CD8-positive, alpha-beta memory T cell (primary cell): ENCODE data around the gene DPF1. TPM values are rescaled to one million over a fixed set of nuclear protein-coding genes. Genes with fewer than 3 reads are reported as not detected.

Source experiments
- CTCF ChIA-PET: fragments of 350-600 bp; sonication (Branson Sonifier 250); formaldehyde crosslinking; loops from one replicate; lab custom pipeline; 2021; ENCODE audit warnings: antibody characterized with exemption; lab: Charles Lee
- POLR2A ChIA-PET: fragments of 350-600 bp; sonication (Branson Sonifier 250); formaldehyde crosslinking; loops from one replicate; lab custom pipeline; 2021; ENCODE audit warnings: antibody characterized with exemption; lab: Charles Lee
- DNase-seq, 5 donors: peaks; one replicate each; pipeline versions ENCODE4 v3.0.0 to v3.0.0-alpha.2; 2020 to 2022; ENCODE audit warnings: mixed read lengths in 1 of 5
- H3K27ac ChIP-seq: one replicate; pipeline ENCODE4 v1.7.0; 2013; ENCODE audit warnings: low read depth, mild to moderate bottlenecking, low read length, moderate library complexity
- H3K27me3 ChIP-seq: 2 replicates; pipeline ENCODE4 v1.7.0; 2013; ENCODE audit warnings: low read length, mild to moderate bottlenecking; ENCODE audit not compliant: insufficient read depth, poor library complexity, severe bottlenecking
- H3K36me3 ChIP-seq: 2 replicates; pipeline ENCODE4 v1.7.0; 2013; ENCODE audit warnings: mild to moderate bottlenecking, low read length, moderate library complexity; ENCODE audit not compliant: insufficient read depth
- H3K4me1 ChIP-seq: 2 replicates; pipeline ENCODE4 v1.7.0; 2013; ENCODE audit warnings: mild to moderate bottlenecking, low read length, moderate library complexity; ENCODE audit not compliant: insufficient read depth
- H3K4me3 ChIP-seq: 2 replicates; pipeline ENCODE4 v1.7.0; 2013; ENCODE audit warnings: mild to moderate bottlenecking, low read length
- H3K9me3 ChIP-seq: 2 replicates; pipeline ENCODE4 v1.7.0; 2013; ENCODE audit warnings: mild to moderate bottlenecking, low read length
- H3K27ac Mint-ChIP-seq, 8 donors: one replicate each; pipeline ENCODE4 v1.8.0; 2020 to 2021; ENCODE audit warnings: mixed read lengths in 8 of 8, mild to moderate bottlenecking in 6 of 8, inconsistent platforms in 3 of 8, moderate library complexity in 3 of 8
- H3K27me3 Mint-ChIP-seq, 2 donors: one replicate each; pipeline ENCODE4 v1.8.0; 2020 to 2021; ENCODE audit warnings: mixed read lengths in 2 of 2, mild to moderate bottlenecking in 1 of 2, moderate library complexity in 1 of 2
- H3K36me3 Mint-ChIP-seq, 3 donors: one replicate each; pipeline ENCODE4 v1.8.0; 2020 to 2021; ENCODE audit warnings: mixed read lengths in 3 of 3, inconsistent platforms in 1 of 3, mild to moderate bottlenecking in 1 of 3
- H3K4me1 Mint-ChIP-seq, 3 donors: one replicate each; pipeline ENCODE4 v1.8.0; 2020 to 2021; ENCODE audit warnings: mixed read lengths in 3 of 3, inconsistent platforms in 1 of 3, mild to moderate bottlenecking in 1 of 3
- H3K4me3 Mint-ChIP-seq, 7 donors: one replicate each; pipeline ENCODE4 v1.8.0; 2020 to 2021; ENCODE audit warnings: mixed read lengths in 7 of 7, mild to moderate bottlenecking in 6 of 7, moderate library complexity in 4 of 7, inconsistent platforms in 2 of 7
- H3K9me3 Mint-ChIP-seq, 5 donors: one replicate each; pipeline ENCODE4 v1.8.0; 2020 to 2022; ENCODE audit warnings: mixed read lengths in 5 of 5, mild to moderate bottlenecking in 3 of 5, moderate library complexity in 2 of 5, inconsistent platforms in 1 of 5
- polyA plus RNA-seq: library from polyadenylated mRNA; unstranded; fragments of 300-500 nt; fragmentation: Illumina TruSeq; gene quantifications from one replicate; pipeline ENCODE4 v1.2.3, GENCODE V29; 2021
- total RNA-seq, 2 experiments: library from RNA; stranded (reverse); gene quantifications; one replicate each; pipeline ENCODE4 v1.2.3, GENCODE V29; 2021

The DPF1 gene
- total and polyA plus RNA-seq, 3 experiments from 2014 or later = 0.78 to 1.1 TPM; not detected in 1

GRCh38 chr19:38213469-38213868, 10.6 kb downstream of the DPF1 start:
- Mint-ChIP-seq H3K27ac (peak overlapping the region in 6 of 8 donors; percentile 11 to 99 (median 78)), H3K36me3 (peaks cover 0 to 5% (median 1%) of the 10 kb centered on the region in 3 donors), H3K27me3 (peaks cover 45 to 50% of the 10 kb centered on the region in 2 donors), H3K4me1 (peaks cover 21 to 30% (median 24%) of the 10 kb centered on the region in 3 donors), H3K4me3 (peak overlapping the region in 5 of 7 donors; percentile 8 to 87 (median 74)), H3K9me3 (peaks cover 0 to 9% (median 4%) of the 10 kb centered on the region in 5 donors)
- no peak for DNase-seq
- ChIA-PET POLR2A (no interaction called here), CTCF (no interaction called here)
- no peak overlapping the region for H3K27ac ChIP-seq
- peaks cover 13% of the 10 kb centered on the region for H3K4me1 ChIP-seq
- H3K36me3 ChIP-seq = no peaks in the 10 kb centered on the region
- no peaks in the 10 kb centered on the region for H3K9me3 ChIP-seq
- H3K4me3 ChIP-seq = no peak overlapping the region
- peaks cover 28% of the 10 kb centered on the region for H3K27me3 ChIP-seq

- Mint-ChIP-seq H3K4me3 (no peak overlapping the region), H3K27ac (no peak overlapping the region), H3K9me3 (peaks cover 0 to 9% (median 4%) of the 10 kb centered on the region in 5 donors), H3K27me3 (peaks cover 37 to 46% of the 10 kb centered on the region in 2 donors), H3K36me3 (peaks cover 1 to 5% (median 5%) of the 10 kb centered on the region in 3 donors), H3K4me1 (peaks cover 21 to 30% (median 24%) of the 10 kb centered on the region in 3 donors)
- H3K9me3 ChIP-seq = no peaks in the 10 kb centered on the region
- peaks cover 23% of the 10 kb centered on the region for H3K27me3 ChIP-seq
- H3K4me3 ChIP-seq = no peak overlapping the region
- ChIA-PET POLR2A (no interaction called here), CTCF (no interaction called here)
- peaks cover 13% of the 10 kb centered on the region for H3K4me1 ChIP-seq
- no peak for DNase-seq
- H3K27ac ChIP-seq = no peak overlapping the region
- no peaks in the 10 kb centered on the region for H3K36me3 ChIP-seq
Observed at GRCh38 chr19:38211766-38212165, 12.3 kb downstream of the DPF1 start.

- no peak overlapping the region for H3K27ac ChIP-seq
- peak overlapping the region in 1 of 8 donors; percentile 39 for H3K27ac Mint-ChIP-seq
- peaks cover 13% of the 10 kb centered on the region for H3K4me1 ChIP-seq
- H3K9me3 Mint-ChIP-seq = peaks cover 0 to 9% (median 4%) of the 10 kb centered on the region in 5 donors
- H3K4me1 Mint-ChIP-seq = peaks cover 21 to 30% (median 24%) of the 10 kb centered on the region in 3 donors
- ChIA-PET POLR2A (no interaction called here), CTCF (no interaction called here)
- peaks cover 23% of the 10 kb centered on the region for H3K27me3 ChIP-seq
- H3K36me3 ChIP-seq = no peaks in the 10 kb centered on the region
- peaks cover 36 to 45% of the 10 kb centered on the region in 2 donors for H3K27me3 Mint-ChIP-seq
- no peak for DNase-seq
- H3K4me3 Mint-ChIP-seq = peak overlapping the region in 1 of 7 donors; percentile 84
- H3K36me3 Mint-ChIP-seq = peaks cover 1 to 9% (median 5%) of the 10 kb centered on the region in 3 donors
- no peaks in the 10 kb centered on the region for H3K9me3 ChIP-seq
- no peak overlapping the region for H3K4me3 ChIP-seq
Observed at GRCh38 chr19:38211151-38211591, 12.9 kb downstream of the DPF1 start.

GRCh38 chr19:38210458-38210987, 13.5 kb downstream of the DPF1 start:
- ChIA-PET POLR2A (no interaction called here), CTCF (no interaction called here)
- Mint-ChIP-seq H3K27ac (peak overlapping the region in 2 of 8 donors; percentile 49 to 96), H3K4me1 (peaks cover 21 to 30% (median 24%) of the 10 kb centered on the region in 3 donors), H3K4me3 (peak overlapping the region in 1 of 7 donors; percentile 6), H3K36me3 (peaks cover 1 to 9% (median 5%) of the 10 kb centered on the region in 3 donors), H3K9me3 (peaks cover 0 to 9% (median 4%) of the 10 kb centered on the region in 5 donors), H3K27me3 (peaks cover 32 to 40% of the 10 kb centered on the region in 2 donors)
- DNase-seq = no peak
- Histone ChIP-seq H3K4me3 (no peak overlapping the region), H3K9me3 (no peaks in the 10 kb centered on the region), H3K4me1 (peaks cover 13% of the 10 kb centered on the region), H3K36me3 (no peaks in the 10 kb centered on the region), H3K27me3 (peaks cover 23% of the 10 kb centered on the region), H3K27ac (no peak overlapping the region)

GRCh38 chr19:38209671-38210457, 14.2 kb downstream of the DPF1 start:
- peaks cover 0 to 9% (median 4%) of the 10 kb centered on the region in 5 donors for H3K9me3 Mint-ChIP-seq
- peak overlapping the region in 2 of 8 donors; percentile 49 to 96 for H3K27ac Mint-ChIP-seq
- H3K4me3 Mint-ChIP-seq = peak overlapping the region in 2 of 7 donors; percentile 6 to 63
- Histone ChIP-seq H3K4me3 (no peak overlapping the region), H3K27me3 (peaks cover 23% of the 10 kb centered on the region), H3K4me1 (peaks cover 13% of the 10 kb centered on the region), H3K9me3 (no peaks in the 10 kb centered on the region), H3K36me3 (no peaks in the 10 kb centered on the region), H3K27ac (no peak overlapping the region)
- CTCF ChIA-PET = no interaction called here
- POLR2A ChIA-PET = no interaction called here
- H3K27me3 Mint-ChIP-seq = peaks cover 32 to 40% of the 10 kb centered on the region in 2 donors
- H3K4me1 Mint-ChIP-seq = peaks cover 21 to 30% (median 24%) of the 10 kb centered on the region in 3 donors
- DNase-seq = no peak
- H3K36me3 Mint-ChIP-seq = peaks cover 1 to 11% (median 5%) of the 10 kb centered on the region in 3 donors

GRCh38 chr19:38209152-38209551, 14.9 kb downstream of the DPF1 start:
- H3K36me3 Mint-ChIP-seq = peaks cover 1 to 16% (median 5%) of the 10 kb centered on the region in 3 donors
- H3K36me3 ChIP-seq = no peaks in the 10 kb centered on the region
- peaks cover 9% of the 10 kb centered on the region for H3K4me1 ChIP-seq
- ChIA-PET POLR2A (no interaction called here), CTCF (no interaction called here)
- H3K9me3 Mint-ChIP-seq = peaks cover 0 to 7% (median 4%) of the 10 kb centered on the region in 5 donors
- peaks cover 17 to 25% (median 19%) of the 10 kb centered on the region in 3 donors for H3K4me1 Mint-ChIP-seq
- no peaks in the 10 kb centered on the region for H3K9me3 ChIP-seq
- H3K27ac Mint-ChIP-seq = no peak overlapping the region
- DNase-seq = no peak
- peaks cover 23% of the 10 kb centered on the region for H3K27me3 ChIP-seq
- peaks cover 26 to 35% of the 10 kb centered on the region in 2 donors for H3K27me3 Mint-ChIP-seq
- no peak overlapping the region for H3K4me3 Mint-ChIP-seq
- H3K27ac ChIP-seq = no peak overlapping the region
- H3K4me3 ChIP-seq = no peak overlapping the region

- Histone ChIP-seq H3K27ac (no peak overlapping the region), H3K9me3 (no peaks in the 10 kb centered on the region), H3K4me1 (peaks cover 4% of the 10 kb centered on the region), H3K27me3 (peaks cover 23% of the 10 kb centered on the region), H3K4me3 (no peak overlapping the region), H3K36me3 (no peaks in the 10 kb centered on the region)
- Mint-ChIP-seq H3K4me1 (peaks cover 12 to 19% (median 13%) of the 10 kb centered on the region in 3 donors), H3K4me3 (no peak overlapping the region), H3K9me3 (peaks cover 0 to 3% (median 0%) of the 10 kb centered on the region in 5 donors), H3K36me3 (peaks cover 1 to 18% (median 5%) of the 10 kb centered on the region in 3 donors), H3K27me3 (peaks cover 22 to 31% of the 10 kb centered on the region in 2 donors), H3K27ac (no peak overlapping the region)
- CTCF ChIA-PET = no interaction called here
- POLR2A ChIA-PET = no interaction called here
- DNase-seq = no peak
Observed at GRCh38 chr19:38208571-38208970, 15.5 kb downstream of the DPF1 start.

GRCh38 chr19:38207543-38207942, 16.5 kb downstream of the DPF1 start:
- Histone ChIP-seq H3K36me3 (no peaks in the 10 kb centered on the region), H3K4me3 (no peak overlapping the region), H3K27ac (no peak overlapping the region), H3K4me1 (no peaks in the 10 kb centered on the region), H3K9me3 (no peaks in the 10 kb centered on the region), H3K27me3 (peaks cover 21% of the 10 kb centered on the region)
- Mint-ChIP-seq H3K4me1 (peaks cover 9 to 14% (median 9%) of the 10 kb centered on the region in 3 donors), H3K27me3 (peaks cover 16 to 28% of the 10 kb centered on the region in 2 donors), H3K4me3 (no peak overlapping the region), H3K27ac (no peak overlapping the region), H3K36me3 (peaks cover 6 to 25% (median 8%) of the 10 kb centered on the region in 3 donors), H3K9me3 (peaks cover 0 to 3% (median 0%) of the 10 kb centered on the region in 5 donors)
- CTCF ChIA-PET = no interaction called here
- DNase-seq = no peak
- POLR2A ChIA-PET = no interaction called here
